Memory B cell (primary cell): ENCODE results near the gene VSIG2.
A peak's percentile ranks its signal among the peaks of the same experiment; 100 is the strongest.

Experiments
- ATAC-seq: fragments of 150-1000 bp; cut with Tn5 transposase; 2 replicates; pipeline ENCODE4 v1.10.0; 2021; ENCODE audit warnings: low read depth, mild to moderate bottlenecking, moderate library complexity
- DNase-seq, 2 donors: peaks; one replicate each; pipeline ENCODE4 v3.0.0; 2022; ENCODE audit warnings: low spot score in 2 of 2
- H3K27ac Mint-ChIP-seq: one replicate; pipeline ENCODE4 v1.8.0; 2022; ENCODE audit warnings: mild to moderate bottlenecking, moderate library complexity, mixed read lengths
- H3K27me3 Mint-ChIP-seq: one replicate; pipeline ENCODE4 v1.8.0; 2022; ENCODE audit warnings: mixed read lengths
- H3K36me3 Mint-ChIP-seq: one replicate; pipeline ENCODE4 v1.8.0; 2022; ENCODE audit warnings: mild to moderate bottlenecking, mixed read lengths
- H3K4me1 Mint-ChIP-seq: one replicate; pipeline ENCODE4 v1.8.0; 2022; ENCODE audit warnings: mixed read lengths
- H3K4me3 Mint-ChIP-seq: one replicate; pipeline ENCODE4 v1.8.0; 2022; ENCODE audit warnings: mild to moderate bottlenecking, moderate library complexity, mixed read lengths
- H3K9me3 Mint-ChIP-seq: one replicate; pipeline ENCODE4 v1.8.0; 2022; ENCODE audit warnings: mixed read lengths

VSIG2 gene

DNA sequence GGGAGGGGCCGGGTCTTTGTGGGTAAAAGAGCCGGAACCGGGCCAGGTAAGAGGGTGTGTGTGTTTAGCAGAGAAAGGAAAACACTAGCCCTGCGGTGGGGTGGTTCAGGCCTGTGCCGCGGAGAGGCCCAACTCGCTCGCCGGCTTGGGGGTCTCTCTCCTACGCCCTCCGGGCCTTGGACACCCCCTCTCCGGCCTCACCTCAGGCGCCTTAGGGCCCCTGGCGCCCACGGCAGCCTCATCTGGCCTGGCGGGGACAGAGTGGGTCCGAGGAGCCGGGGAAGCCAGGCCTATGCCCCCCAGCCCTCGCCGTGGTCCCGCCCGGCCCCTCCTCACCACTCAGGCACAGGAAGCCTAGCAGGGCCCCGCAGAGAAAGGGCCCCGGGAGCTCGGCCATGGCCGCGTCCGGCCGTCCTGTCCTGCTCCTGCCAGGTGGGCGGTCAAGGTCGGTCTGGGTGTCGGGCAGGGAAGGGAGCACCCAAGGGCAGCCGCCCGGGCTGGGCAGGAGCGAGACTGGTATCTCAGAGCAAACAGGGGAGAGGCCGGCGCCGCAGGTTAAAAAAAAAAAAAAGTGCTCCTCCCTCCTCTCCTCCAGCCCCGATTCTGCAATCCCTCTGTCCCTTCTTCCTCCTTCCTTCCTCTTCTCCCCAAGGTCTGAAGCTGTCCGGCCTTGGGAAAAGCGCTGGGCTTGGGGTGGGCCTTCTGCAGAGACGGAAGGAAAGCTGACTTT lies at the start of gene VSIG2:
Gene VSIG2 (minus strand): TSS at position 515 of the 730 bp plus-strand sequence. CDS start 118 bp downstream, at position 397.
- H3K4me3 Mint-ChIP-seq = no peak within 1 kb of the TSS
- peaks cover 9% of the 10 kb centered on the region for H3K27me3 Mint-ChIP-seq
- ATAC-seq (no peak), DNase-seq (no peak)
- no peak within 1 kb of the TSS for H3K27ac Mint-ChIP-seq
- H3K36me3 Mint-ChIP-seq = no peaks in the 10 kb centered on the region
- H3K4me1 Mint-ChIP-seq = peaks cover 19% of the 10 kb centered on the region
- H3K9me3 Mint-ChIP-seq = no peaks in the 10 kb centered on the region

DNA sequence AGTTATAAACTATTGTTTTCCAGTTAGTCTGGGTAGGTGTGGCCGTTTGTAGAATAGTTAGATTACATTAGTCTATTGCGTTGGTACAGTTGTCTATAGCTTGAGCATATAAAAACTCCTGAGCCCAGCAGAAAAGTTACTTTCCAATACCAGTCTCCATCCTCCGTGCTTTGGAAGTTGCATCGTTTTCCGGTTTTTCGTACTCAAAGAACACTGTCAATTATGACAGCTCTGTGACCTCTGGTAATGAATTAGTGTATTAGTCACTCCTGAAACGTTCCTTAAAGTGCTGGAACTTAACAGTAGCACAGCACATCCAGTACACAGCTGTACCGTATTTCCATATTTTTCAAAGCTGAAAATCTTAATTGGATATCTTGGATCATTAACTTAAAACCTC lies 49.0 kb upstream of the VSIG2 start:
- Mint-ChIP-seq H3K9me3 (no peaks in the 10 kb centered on the region), H3K36me3 (peaks cover 14% of the 10 kb centered on the region), H3K27me3 (no peaks in the 10 kb centered on the region), H3K4me1 (peaks cover 11% of the 10 kb centered on the region), H3K4me3 (peak overlapping the region; percentile 87), H3K27ac (peak overlapping the region; percentile 87)
- DNase-seq = no peak
- no peak for ATAC-seq

GRCh38 chr11:124800226-124800929 lies 48.3 kb upstream of the VSIG2 start, which contains the start of gene MSANTD2:
Gene MSANTD2, minus strand, starts transcription at chr11:124800406. Its CDS starts 26 bp downstream, at chr11:124800380.
- peak; percentile 84 for ATAC-seq
- Mint-ChIP-seq H3K36me3 (peaks cover 8% of the 10 kb centered on the region), H3K4me3 (peak within 1 kb of the TSS; percentile 88), H3K27ac (peak within 1 kb of the TSS; percentile 87), H3K4me1 (peaks cover 11% of the 10 kb centered on the region), H3K9me3 (no peaks in the 10 kb centered on the region), H3K27me3 (no peaks in the 10 kb centered on the region)
- peak; percentile 71 to 80 for DNase-seq

GRCh38 chr11:124799348-124800225 lies 47.5 kb upstream of the VSIG2 start:
- no peaks in the 10 kb centered on the region for H3K9me3 Mint-ChIP-seq
- no peaks in the 10 kb centered on the region for H3K27me3 Mint-ChIP-seq
- peak overlapping the region; percentile 87 for H3K27ac Mint-ChIP-seq
- H3K4me3 Mint-ChIP-seq = peak overlapping the region; percentile 88
- H3K4me1 Mint-ChIP-seq = peaks cover 11% of the 10 kb centered on the region
- ATAC-seq = peak; percentile 57
- DNase-seq = peak; percentile 21 to 40
- H3K36me3 Mint-ChIP-seq = peaks cover 3% of the 10 kb centered on the region

- Mint-ChIP-seq H3K27me3 (no peaks in the 10 kb centered on the region), H3K4me1 (peaks cover 11% of the 10 kb centered on the region), H3K36me3 (no peaks in the 10 kb centered on the region), H3K27ac (peak overlapping the region; percentile 87), H3K4me3 (peak overlapping the region; percentile 88), H3K9me3 (no peaks in the 10 kb centered on the region)
- DNase-seq = no peak
- no peak for ATAC-seq
Measured at GRCh38 chr11:124798991-124799347, 46.9 kb upstream of the VSIG2 start.

DNA sequence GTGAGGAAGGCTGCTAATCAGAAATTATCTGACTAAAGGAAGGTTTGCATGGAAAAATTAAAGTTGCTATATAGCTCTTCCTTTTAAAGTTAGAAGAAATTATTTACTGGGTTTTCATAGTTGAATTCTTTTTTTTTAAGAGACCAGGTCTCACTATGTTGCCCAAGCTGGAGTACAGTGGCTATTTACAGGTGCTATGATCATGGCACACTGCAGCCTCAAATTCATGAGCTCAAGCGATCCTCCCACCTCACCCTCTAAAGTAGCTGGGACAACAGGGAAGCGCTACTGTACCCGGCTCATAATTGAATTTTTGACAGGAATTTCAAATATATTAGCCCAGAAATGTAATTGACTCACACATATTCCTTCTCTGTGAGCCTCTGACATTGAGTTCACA lies 44.3 kb upstream of the VSIG2 start:
- DNase-seq (no peak), ATAC-seq (no peak)
- Mint-ChIP-seq H3K4me1 (peaks cover 21% of the 10 kb centered on the region), H3K36me3 (no peaks in the 10 kb centered on the region), H3K9me3 (no peaks in the 10 kb centered on the region), H3K27me3 (no peaks in the 10 kb centered on the region), H3K27ac (no peak overlapping the region), H3K4me3 (no peak overlapping the region)

- H3K27ac Mint-ChIP-seq = no peak overlapping the region
- ATAC-seq (peak; percentile 81), DNase-seq (peak in 1 of 2 donors; percentile 44)
- H3K27me3 Mint-ChIP-seq = no peaks in the 10 kb centered on the region
- H3K4me3 Mint-ChIP-seq = no peak overlapping the region
- no peaks in the 10 kb centered on the region for H3K9me3 Mint-ChIP-seq
- H3K4me1 Mint-ChIP-seq = peaks cover 12% of the 10 kb centered on the region
- no peaks in the 10 kb centered on the region for H3K36me3 Mint-ChIP-seq
Measured at GRCh38 chr11:124793466-124794278, 41.6 kb upstream of the VSIG2 start.

- no peaks in the 10 kb centered on the region for H3K27me3 Mint-ChIP-seq
- H3K9me3 Mint-ChIP-seq = no peaks in the 10 kb centered on the region
- ATAC-seq = no peak
- no peak for DNase-seq
- H3K4me3 Mint-ChIP-seq = no peak overlapping the region
- H3K27ac Mint-ChIP-seq = no peak overlapping the region
- peaks cover 13% of the 10 kb centered on the region for H3K4me1 Mint-ChIP-seq
- H3K36me3 Mint-ChIP-seq = no peaks in the 10 kb centered on the region
Measured at GRCh38 chr11:124791626-124792341, 39.7 kb upstream of the VSIG2 start.

GRCh38 chr11:124788521-124788920 lies 36.5 kb upstream of the VSIG2 start:
- no peaks in the 10 kb centered on the region for H3K9me3 Mint-ChIP-seq
- no peaks in the 10 kb centered on the region for H3K27me3 Mint-ChIP-seq
- no peak for DNase-seq
- peaks cover 13% of the 10 kb centered on the region for H3K4me1 Mint-ChIP-seq
- H3K4me3 Mint-ChIP-seq = no peak overlapping the region
- no peaks in the 10 kb centered on the region for H3K36me3 Mint-ChIP-seq
- H3K27ac Mint-ChIP-seq = no peak overlapping the region
- ATAC-seq = no peak

GRCh38 chr11:124784051-124784450 lies 32.0 kb upstream of the VSIG2 start:
- ATAC-seq (no peak), DNase-seq (no peak)
- no peak overlapping the region for H3K4me3 Mint-ChIP-seq
- no peaks in the 10 kb centered on the region for H3K27me3 Mint-ChIP-seq
- no peak overlapping the region for H3K27ac Mint-ChIP-seq
- H3K9me3 Mint-ChIP-seq = no peaks in the 10 kb centered on the region
- H3K4me1 Mint-ChIP-seq = peaks cover 2% of the 10 kb centered on the region
- peaks cover 3% of the 10 kb centered on the region for H3K36me3 Mint-ChIP-seq

DNA sequence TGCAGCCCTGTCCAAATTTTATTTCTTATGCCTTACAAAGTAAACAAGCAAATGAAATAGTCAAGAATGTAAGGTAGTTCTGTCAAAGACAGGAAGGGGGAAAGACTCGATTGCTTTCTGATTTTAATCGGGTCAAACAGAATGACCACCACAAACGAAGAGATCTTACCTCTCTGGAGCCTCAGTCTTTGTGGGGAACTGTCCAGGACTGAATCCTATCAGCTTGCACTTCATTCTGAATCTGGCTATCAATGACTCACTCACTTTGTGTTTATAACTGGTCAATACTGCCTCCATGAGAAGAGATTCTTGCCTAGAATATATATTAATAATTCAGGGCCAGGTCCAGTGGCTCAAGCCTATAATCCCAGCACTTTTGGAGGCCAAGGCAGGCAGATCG lies 30.9 kb upstream of the VSIG2 start:
- DNase-seq = no peak
- no peak overlapping the region for H3K27ac Mint-ChIP-seq
- peaks cover 9% of the 10 kb centered on the region for H3K36me3 Mint-ChIP-seq
- H3K4me3 Mint-ChIP-seq = no peak overlapping the region
- H3K9me3 Mint-ChIP-seq = no peaks in the 10 kb centered on the region
- H3K27me3 Mint-ChIP-seq = no peaks in the 10 kb centered on the region
- no peak for ATAC-seq
- no peaks in the 10 kb centered on the region for H3K4me1 Mint-ChIP-seq

DNA sequence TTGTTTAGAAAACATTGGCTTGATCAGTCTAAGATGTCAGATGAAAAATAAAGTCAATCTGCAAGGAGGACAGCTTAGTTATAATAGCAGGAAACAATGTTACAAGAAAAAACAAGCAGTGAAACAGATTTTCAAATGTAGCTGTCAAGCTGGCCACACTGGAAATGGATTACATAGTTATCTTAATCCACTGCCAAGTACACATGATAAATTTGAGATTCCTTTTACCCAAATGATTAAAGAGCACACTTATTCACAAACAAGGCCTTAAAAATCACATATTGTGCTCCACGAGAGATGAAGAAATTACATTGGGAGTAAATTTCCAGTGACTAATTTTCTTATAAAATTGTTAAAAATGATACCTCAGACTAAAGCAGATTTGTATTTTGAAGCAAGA lies 27.5 kb upstream of the VSIG2 start:
- DNase-seq = no peak
- Mint-ChIP-seq H3K36me3 (peaks cover 20% of the 10 kb centered on the region), H3K27ac (no peak overlapping the region), H3K9me3 (no peaks in the 10 kb centered on the region), H3K27me3 (no peaks in the 10 kb centered on the region), H3K4me3 (no peak overlapping the region), H3K4me1 (peaks cover 12% of the 10 kb centered on the region)
- ATAC-seq = no peak

DNA sequence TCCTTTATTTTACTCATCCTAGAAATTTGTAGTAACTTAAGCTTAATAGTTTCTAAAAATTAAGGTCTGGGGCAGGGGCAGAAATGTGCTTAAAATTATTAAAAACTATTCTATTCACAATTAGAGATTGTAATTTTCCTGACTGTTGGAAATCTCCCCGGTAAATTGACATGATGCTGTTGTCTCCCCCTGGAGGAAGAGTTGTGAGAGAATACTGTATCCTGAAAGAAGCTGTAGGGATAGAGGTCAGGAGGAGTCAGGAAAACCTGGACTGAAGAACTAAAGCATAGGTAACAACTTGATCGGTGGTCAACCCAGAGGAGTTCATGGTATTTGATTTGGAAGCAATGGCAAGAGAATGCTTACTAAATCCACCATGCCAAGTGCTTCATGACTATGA lies 26.2 kb upstream of the VSIG2 start:
- Mint-ChIP-seq H3K27me3 (no peaks in the 10 kb centered on the region), H3K4me3 (no peak overlapping the region), H3K4me1 (peaks cover 12% of the 10 kb centered on the region), H3K9me3 (no peaks in the 10 kb centered on the region), H3K27ac (no peak overlapping the region), H3K36me3 (peaks cover 20% of the 10 kb centered on the region)
- no peak for ATAC-seq
- DNase-seq = no peak
